ENCODE results near the gene CNPY1.

The CNPY1 gene

DNA sequence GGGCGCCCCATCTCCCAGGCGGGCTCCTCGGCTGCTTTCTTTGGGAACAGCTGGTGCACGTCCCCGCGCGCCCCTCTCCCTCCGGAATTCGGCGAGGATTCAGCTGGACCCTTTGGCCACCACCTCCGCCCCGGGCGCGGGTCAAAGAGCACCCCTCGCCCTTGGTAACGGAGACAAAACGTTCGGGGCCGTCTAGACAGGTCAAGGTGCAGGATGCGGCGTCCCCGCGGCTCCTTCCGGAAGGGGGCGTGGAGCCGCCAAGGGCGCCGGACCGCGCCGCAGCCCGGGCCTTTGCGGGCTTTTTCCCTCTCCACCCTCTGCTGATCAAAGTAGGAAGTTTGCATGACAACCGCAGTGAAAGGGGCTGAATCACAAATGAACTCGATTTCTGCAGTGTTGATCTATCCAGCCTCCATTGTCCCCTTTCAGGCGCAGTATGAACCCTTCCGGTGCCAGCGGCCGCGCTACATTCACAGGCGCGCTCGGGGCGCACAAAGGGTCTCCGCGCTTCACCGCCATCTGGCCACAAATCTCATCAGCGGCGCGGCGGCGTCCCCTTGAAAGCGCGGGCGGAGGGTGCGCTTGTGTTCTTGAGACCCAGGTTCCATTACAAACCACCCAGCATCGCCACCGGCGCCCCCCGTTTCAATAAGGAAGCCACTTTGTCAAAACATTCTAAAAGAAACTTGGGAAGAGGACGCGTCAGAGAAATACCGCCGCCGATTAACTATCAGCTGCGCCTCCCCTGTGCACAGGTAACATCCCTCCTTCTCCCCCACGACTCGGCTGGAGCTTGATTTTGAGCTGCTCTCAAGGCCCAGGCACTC is 36.4 kb downstream of the CNPY1 start:
- FAIRE-seq, result no peak

DNA sequence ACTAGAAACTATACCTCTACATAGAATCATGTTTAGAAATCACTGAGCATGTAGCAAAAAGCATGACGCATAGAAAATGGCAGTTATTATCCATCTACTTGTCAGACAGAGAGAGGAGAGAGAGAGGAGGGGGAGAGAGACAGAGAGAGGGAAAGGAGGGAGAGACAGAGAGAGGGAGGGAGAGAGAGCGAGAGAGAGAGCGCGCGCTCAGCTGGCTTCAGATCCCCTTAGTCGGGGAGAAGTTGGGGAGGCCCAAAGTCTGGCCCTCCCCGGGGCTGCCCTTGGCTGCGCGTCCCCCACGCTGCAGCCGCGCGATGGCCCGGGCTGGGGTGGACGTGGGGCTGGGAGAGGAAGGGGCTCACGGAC is 37.0 kb downstream of the CNPY1 start:
- no peak for FAIRE-seq

DNA sequence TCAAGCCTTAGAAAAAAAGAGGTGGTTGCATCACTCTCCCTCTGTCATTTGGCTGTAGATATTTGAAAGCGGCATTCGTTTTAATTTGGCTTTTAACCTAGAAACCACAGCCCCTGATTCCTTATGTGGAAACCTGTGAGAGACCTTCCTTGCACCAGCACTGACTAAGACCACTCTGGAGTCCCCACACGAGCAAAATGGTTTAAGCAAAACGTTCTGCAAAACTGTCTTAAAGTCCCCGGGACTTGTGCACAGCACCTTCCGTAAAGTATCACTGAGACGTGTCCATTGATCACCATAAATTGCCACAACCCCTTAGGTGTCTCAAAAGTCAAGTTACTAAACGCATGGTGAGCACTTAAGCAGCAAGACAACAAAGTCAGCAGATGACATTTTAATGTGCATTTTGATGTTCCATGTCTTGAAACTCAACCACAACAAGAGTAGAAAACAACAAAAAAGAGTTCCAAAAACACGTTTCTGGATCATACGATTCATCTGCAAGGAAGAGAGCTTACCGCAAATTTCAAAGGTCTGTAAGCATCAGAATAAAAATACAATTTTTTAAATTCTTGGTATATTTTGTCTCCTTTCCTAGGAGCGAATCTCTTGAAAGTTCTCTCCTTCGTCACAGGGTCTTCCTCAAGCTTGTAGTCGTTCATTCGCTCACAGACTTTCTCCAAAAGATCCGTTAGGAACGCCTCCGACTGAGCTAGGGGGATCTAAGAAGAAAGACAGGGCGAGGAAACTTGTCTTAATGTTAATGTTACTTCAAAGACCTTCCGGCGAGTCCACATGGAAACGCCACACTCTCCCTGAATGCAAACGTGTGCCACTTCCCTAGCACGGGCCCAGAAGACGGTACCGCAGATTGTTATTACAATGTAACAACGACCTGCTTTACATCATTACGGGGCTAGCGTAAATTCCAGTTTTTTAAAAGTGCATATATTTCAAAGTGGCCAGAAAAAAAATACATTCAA is 37.7 kb downstream of the CNPY1 start:
- no peak for FAIRE-seq

GRCh38 chr7:155507576-155507975 is 38.8 kb downstream of the CNPY1 start:
- no peak for FAIRE-seq

GRCh38 chr7:155506854-155507337 is 39.5 kb downstream of the CNPY1 start:
- FAIRE-seq, result no peak

GRCh38 chr7:155505422-155505793 is 41.0 kb downstream of the CNPY1 start:
- FAIRE-seq, result no peak

GRCh38 chr7:155497149-155497901 is 49.0 kb downstream of the CNPY1 start:
- FAIRE-seq, result no peak

DNA sequence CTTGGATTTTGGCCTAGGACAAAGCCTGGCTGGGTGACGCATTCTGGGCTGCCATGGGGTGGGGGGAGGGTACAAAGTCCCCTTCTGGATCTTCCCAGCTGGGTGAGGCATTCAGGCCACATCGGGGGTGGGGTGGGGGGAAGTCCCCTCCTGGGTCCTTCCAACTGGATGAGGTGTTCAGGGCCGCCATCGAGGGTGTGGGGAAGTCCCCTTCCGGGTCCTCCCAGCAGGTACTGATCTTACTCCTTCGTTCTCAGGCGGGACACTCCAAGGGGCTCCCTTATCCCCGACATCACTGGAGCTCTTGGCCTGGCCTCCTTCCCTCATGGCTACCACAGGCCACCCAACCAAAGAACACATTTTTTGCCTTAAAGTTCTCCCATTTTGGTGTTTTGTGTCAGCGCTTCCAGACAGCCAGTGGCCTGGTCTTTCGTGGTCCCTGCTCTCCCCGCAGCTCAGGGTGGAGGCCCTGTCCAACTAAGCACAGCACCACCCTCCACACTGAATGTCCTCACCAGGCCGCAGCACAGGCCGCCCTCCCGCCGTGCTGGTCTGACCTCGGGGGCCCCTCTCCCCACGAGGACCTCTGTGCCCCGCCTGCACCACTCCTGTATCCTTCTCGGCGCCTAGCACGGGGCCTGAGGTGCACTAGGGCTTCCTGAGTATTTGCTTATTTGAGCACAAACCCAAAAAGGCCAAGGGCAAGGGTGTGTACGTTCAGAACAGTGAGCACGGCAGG is 49.9 kb downstream of the CNPY1 start:
- FAIRE-seq, result no peak

GRCh38 chr7:155495440-155496248 is 50.7 kb downstream of the CNPY1 start:
- FAIRE-seq, result no peak

GRCh38 chr7:155494551-155494950 is 51.8 kb downstream of the CNPY1 start:
- FAIRE-seq, result no peak

DNA sequence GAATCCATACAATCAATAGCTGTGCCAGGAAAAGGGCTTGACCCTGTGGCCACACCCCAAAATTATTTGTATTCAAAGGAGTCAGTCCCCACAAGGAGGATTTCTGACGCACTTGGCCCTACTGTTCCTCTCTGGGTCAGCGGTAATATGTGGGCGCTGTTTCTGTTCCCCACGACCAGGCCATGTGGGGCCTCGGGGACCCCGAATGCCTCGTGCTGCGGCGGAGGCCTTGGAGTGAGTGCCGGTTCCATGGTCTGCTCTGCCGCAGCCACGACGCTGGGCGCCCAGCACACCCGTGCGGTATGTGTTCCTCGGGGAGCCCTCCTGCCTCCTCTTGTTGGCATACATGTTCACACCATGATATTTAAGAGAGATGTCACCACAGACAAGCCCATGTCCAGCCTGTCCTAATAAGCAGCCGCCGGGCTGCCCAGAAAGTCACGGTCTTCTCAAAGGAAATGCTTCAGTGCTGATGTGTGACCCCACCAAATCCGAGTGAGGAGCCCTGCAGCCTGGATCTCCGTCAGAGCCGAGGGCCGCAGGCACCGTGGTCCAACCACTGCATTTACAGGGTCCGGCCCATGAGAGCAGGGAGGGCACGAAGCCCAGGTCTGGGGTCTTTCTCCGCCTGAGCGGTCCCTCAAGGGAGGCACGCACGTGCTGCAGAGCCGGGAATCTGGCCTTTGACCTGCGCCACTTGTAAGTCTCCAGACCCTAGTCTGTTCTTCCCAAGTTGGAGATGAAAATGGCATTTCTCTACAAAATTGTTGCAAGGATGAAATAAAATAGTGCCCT is 52.4 kb downstream of the CNPY1 start:
- no peak for FAIRE-seq

DNA sequence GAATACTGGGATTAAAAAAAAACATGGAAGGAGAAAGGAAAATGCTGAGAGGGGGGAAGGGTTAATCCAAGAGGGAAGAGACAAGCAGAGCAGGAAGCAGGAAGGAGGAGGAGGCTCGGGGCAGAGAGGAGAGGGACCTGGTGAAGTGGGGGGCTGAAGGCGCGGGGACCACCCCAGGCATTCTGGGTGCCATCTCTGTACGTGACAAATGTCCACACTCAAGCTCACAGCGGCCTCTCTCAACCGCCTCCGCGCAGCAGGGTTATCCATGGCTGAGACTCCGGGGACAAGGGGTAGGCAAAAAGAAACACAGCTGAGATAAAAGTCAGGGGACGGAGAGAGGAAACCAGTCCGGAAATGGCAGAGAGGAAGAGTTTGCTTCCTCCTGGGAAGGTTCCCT is 54.5 kb downstream of the CNPY1 start:
- no peak for FAIRE-seq

DNA sequence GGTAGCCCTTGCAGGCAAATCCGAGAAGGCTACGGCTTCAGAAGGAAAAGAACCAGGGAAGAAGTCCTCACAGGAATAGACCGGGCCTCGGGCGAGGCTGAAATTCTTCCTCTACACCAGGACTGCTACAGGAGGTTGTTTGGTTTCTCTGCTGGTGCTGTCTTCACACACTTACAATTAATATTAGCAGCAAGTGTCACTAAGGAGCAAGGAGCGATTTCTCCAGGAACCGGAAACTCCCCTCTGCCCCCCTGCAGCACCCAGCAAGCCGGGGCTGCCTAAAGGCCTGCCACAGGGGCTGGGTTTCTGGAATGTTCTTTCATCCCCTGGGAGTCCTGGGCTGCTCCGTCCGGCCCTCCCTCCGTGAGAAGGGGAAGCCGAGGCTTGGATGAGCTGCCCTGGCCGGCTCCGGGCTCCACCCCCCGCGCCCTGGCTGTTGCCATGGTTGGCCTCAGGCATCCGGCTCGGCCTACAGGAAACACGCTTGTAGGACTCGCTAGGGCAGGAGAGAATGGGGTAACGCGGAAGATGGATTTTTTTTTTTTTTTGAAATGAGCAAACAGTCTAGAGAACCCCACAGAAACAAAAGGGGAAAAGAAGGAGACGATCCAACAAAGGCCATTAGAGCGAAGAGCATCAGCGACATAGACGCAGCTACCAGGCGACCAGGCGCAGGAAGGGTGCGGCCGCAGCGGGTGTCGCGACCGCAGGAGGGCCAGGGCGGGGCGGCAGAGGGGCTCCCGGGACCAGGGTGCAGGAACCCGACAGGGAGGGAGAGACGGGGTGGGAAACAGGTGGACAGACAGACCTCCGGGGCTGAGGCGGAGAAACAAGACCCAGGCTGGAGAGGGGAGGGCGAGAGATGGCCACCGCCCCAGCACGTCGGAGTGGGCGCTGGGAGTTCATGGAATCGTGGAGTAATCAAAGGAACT is 55.4 kb downstream of the CNPY1 start:
- FAIRE-seq, result no peak

- no peak for FAIRE-seq
Observed at GRCh38 chr7:155489862-155490696, 56.3 kb downstream of the CNPY1 start.

DNA sequence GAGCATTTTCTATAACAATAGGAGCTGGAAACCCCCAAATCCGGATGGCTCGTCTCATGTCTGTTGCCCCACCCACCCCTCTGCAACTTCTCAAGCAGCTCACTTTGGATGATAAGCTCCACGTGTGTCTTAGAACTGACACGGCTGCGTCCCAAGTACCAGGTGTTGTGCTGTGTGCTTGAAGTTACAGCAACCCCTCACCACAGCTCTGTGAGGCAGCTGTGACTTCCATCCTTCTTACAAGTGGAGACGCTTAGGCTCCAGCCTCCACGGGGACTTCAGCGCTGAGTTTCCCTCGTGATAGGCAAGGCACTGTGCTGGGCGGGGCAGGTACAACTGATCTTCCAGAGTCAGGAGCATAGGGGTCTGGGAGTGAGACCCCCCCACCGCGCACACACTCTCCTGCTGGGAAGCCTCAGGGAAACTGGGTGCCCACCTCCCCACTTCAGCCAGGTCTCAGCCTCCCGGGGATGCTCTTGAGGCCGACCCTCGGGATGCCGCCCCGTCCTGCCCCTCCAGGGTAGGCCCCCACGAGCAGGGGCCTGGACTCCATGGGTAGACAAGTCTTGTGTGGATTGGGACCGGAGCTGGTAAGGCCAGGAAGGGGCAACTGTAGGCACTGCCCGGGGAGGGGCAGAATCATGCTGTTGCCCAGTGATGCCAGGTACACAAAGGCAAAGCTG is 57.1 kb downstream of the CNPY1 start:
- FAIRE-seq, result no peak

- no peak for FAIRE-seq
Observed at GRCh38 chr7:155488483-155489127, 57.8 kb downstream of the CNPY1 start.
